ENCODE data around the gene FASTKD3. TPM values are rescaled to one million over a fixed set of nuclear protein-coding genes. Genes with fewer than 3 reads are reported as not detected.

FASTKD3 gene
- polyA plus RNA-seq, 3 donors = 7.2 to 15.5 (median 10.7) TPM

DNA sequence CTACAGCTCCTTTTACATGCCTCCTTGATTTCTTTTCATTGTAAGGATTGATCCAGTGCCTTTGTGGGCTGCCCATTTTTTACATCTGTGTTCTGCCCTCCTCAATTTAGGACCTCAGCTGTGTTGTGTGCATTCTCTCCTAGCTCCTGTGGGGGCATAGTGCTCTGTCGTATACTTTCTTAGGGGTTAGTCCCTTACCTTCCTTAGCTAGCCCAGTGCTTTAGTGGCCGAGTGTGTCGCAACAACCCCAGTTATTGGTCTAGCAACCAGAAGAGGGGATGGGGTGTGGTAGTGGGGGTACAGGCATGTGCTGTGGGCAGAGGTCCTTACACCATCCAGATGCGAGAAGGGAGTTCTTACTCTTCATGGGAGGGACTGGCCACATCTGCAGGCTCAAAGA is 12.3 kb upstream of the FASTKD3 start:
- peaks cover 20% of the 10 kb centered on the region for H3K79me2 ChIP-seq (ENCODE audit: insufficient read depth, low read length)
- H3K27me3 Mint-ChIP-seq (ENCODE audit: low read depth in 3 of 3) = no peaks in the 10 kb centered on the region
- no peaks in the 10 kb centered on the region for H3K9me3 ChIP-seq (replicated peaks in 1 of 2; ENCODE audit: control insufficient read depth in 1 of 2, insufficient read depth in 1 of 2, low read length in 2 of 2)
- 83% methylated on average over 2 of the region's 4 CpGs for WGBS (ENCODE audit: insufficient coverage)
- no peak for DNase-seq
- no peaks in the 10 kb centered on the region for H3K27me3 ChIP-seq (ENCODE audit: control insufficient read depth in 2 of 2, insufficient read depth in 2 of 2, low read length in 2 of 2)
- H3K9me3 Mint-ChIP-seq = no peaks in the 10 kb centered on the region
- peaks cover 60 to 83% of the 10 kb centered on the region in 2 donors for H3K36me3 ChIP-seq (replicated peaks in 1 of 2; ENCODE audit: control insufficient read depth in 1 of 2, insufficient read depth in 2 of 2, low read length in 2 of 2)
- H3K4me1 Mint-ChIP-seq = peaks cover 46% of the 10 kb centered on the region
- H3K9ac ChIP-seq (ENCODE audit: insufficient read depth, low read length, poor library complexity, severe bottlenecking) = no peak overlapping the region
- TF ChIP-seq, protein P1, sequence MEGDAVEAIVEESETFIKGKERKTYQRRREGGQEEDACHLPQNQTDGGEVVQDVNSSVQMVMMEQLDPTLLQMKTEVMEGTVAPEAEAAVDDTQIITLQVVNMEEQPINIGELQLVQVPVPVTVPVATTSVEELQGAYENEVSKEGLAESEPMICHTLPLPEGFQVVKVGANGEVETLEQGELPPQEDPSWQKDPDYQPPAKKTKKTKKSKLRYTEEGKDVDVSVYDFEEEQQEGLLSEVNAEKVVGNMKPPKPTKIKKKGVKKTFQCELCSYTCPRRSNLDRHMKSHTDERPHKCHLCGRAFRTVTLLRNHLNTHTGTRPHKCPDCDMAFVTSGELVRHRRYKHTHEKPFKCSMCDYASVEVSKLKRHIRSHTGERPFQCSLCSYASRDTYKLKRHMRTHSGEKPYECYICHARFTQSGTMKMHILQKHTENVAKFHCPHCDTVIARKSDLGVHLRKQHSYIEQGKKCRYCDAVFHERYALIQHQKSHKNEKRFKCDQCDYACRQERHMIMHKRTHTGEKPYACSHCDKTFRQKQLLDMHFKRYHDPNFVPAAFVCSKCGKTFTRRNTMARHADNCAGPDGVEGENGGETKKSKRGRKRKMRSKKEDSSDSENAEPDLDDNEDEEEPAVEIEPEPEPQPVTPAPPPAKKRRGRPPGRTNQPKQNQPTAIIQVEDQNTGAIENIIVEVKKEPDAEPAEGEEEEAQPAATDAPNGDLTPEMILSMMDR (IDR thresholded peaks at IDR 0.05) = no peak
- H3K27ac ChIP-seq (ENCODE audit: low read depth in 1 of 2, low read length in 2 of 2) = peak overlapping the region in 1 of 2 donors; percentile 34
- H2AFZ ChIP-seq (ENCODE audit: insufficient read depth, low read depth, low read length, poor library complexity, severe bottlenecking) = no peak overlapping the region
- peaks cover 22 to 39% of the 10 kb centered on the region in 2 donors for H3K4me1 ChIP-seq (ENCODE audit: control insufficient read depth in 1 of 2, insufficient read depth in 2 of 2, low read length in 2 of 2)
- H3K27ac Mint-ChIP-seq = peak overlapping the region in 3 of 7 donors; percentile 21 to 70 (median 53)
- H3K4me3 Mint-ChIP-seq = peak overlapping the region in 1 of 2 donors; percentile 1
- H4K20me1 ChIP-seq (ENCODE audit: insufficient read depth, low read length) = peaks cover 6% of the 10 kb centered on the region
- intact Hi-C loops (cut with micrococcal nuclease) = no loop called here
- peaks cover 62 to 78% of the 10 kb centered on the region in 2 donors for H3K36me3 Mint-ChIP-seq
- no peak overlapping the region for H3K4me3 ChIP-seq (replicated peaks in 1 of 3; ENCODE audit: low read depth in 2 of 3, low read length in 3 of 3)
- H3K4me2 ChIP-seq (replicated peaks; ENCODE audit: extremely low read depth, low read length, poor library complexity, severe bottlenecking) = no peak overlapping the region

- Histone ChIP-seq H3K27ac (ENCODE audit: low read depth in 1 of 2, low read length in 2 of 2) (peak overlapping the region; percentile 0 to 77), H3K79me2 (ENCODE audit: insufficient read depth, low read length) (peaks cover 28% of the 10 kb centered on the region)
- peak overlapping the region in 1 of 2 donors; percentile 78 for H3K4me3 Mint-ChIP-seq
These were observed 9.6 kb upstream of the FASTKD3 start for GRCh38 chr5:7878381-7878873.

More at GRCh38 chr5:7878381-7878873, 9.6 kb upstream of the FASTKD3 start:
- H3K27me3 Mint-ChIP-seq (ENCODE audit: low read depth in 3 of 3) = no peaks in the 10 kb centered on the region
- H3K36me3 Mint-ChIP-seq = peaks cover 63 to 78% of the 10 kb centered on the region in 2 donors
- H3K27ac Mint-ChIP-seq = peak overlapping the region; percentile 85 to 96 (median 94)
- no peaks in the 10 kb centered on the region for H3K9me3 ChIP-seq (replicated peaks in 1 of 2; ENCODE audit: control insufficient read depth in 1 of 2, insufficient read depth in 1 of 2, low read length in 2 of 2)
- no peaks in the 10 kb centered on the region for H3K9me3 Mint-ChIP-seq
- H3K4me1 Mint-ChIP-seq = peaks cover 46% of the 10 kb centered on the region
- peaks cover 6% of the 10 kb centered on the region for H4K20me1 ChIP-seq (ENCODE audit: insufficient read depth, low read length)
- no peak overlapping the region for H3K9ac ChIP-seq (ENCODE audit: insufficient read depth, low read length, poor library complexity, severe bottlenecking)
- no peaks in the 10 kb centered on the region for H3K27me3 ChIP-seq (ENCODE audit: control insufficient read depth in 2 of 2, insufficient read depth in 2 of 2, low read length in 2 of 2)
- H3K4me1 ChIP-seq (ENCODE audit: control insufficient read depth in 1 of 2, insufficient read depth in 2 of 2, low read length in 2 of 2) = peaks cover 22 to 39% of the 10 kb centered on the region in 2 donors
- intact Hi-C loops (cut with micrococcal nuclease) = loop anchor here in 1 of 2 donors (10.0 kb wide), 1 partner anchor 1504 kb away; the partner anchor contains the start of gene MED10
- TF ChIP-seq, protein P1 (IDR thresholded peaks at IDR 0.05) = no peak
- peak overlapping the region in 1 of 3 experiments; percentile 44 for H3K4me3 ChIP-seq (replicated peaks in 1 of 3; ENCODE audit: low read depth in 2 of 3, low read length in 3 of 3)
- peak overlapping the region; percentile 54 for H3K4me2 ChIP-seq (replicated peaks; ENCODE audit: extremely low read depth, low read length, poor library complexity, severe bottlenecking)
- no peak overlapping the region for H2AFZ ChIP-seq (ENCODE audit: insufficient read depth, low read depth, low read length, poor library complexity, severe bottlenecking)
- H3K36me3 ChIP-seq (replicated peaks in 1 of 2; ENCODE audit: control insufficient read depth in 1 of 2, insufficient read depth in 2 of 2, low read length in 2 of 2) = peaks cover 54 to 83% of the 10 kb centered on the region in 2 donors
- DNase-seq = peak; percentile 63 to 86 (median 82)
